GM23338 (cell line): ENCODE measurements around the gene KLK12. TPM values are rescaled to one million over a fixed set of nuclear protein-coding genes. Genes with fewer than 3 reads are reported as not detected.

Experiments used
- ATAC-seq: fragments of 200-7000 bp; cut with Tn5 transposase; 3 replicates; pipeline ENCODE4 v1.9.1; 2020
- DNase-seq: peaks from one replicate; pipeline ENCODE4 v3.0.0-alpha.2; 2015; ENCODE audit warnings: low spot score
- H2AFZ ChIP-seq: fragments of 200-600 bp; sonication (generic); 2 replicates; pipeline ENCODE4 v1.8.0; 2016; ENCODE audit warnings: antibody characterized with exemption, mild to moderate bottlenecking, moderate library complexity
- H3F3A ChIP-seq: fragments of 200-600 bp; sonication (generic); replicated peaks from 2 replicates; pipeline ENCODE4 v1.8.0; 2017; ENCODE audit warnings: antibody characterized with exemption, mixed run types, low read depth
- H3K27ac ChIP-seq: fragments of 200-600 bp; sonication (generic); 2 replicates; pipeline ENCODE4 v1.6.1; 2016; ENCODE audit warnings: low read depth
- H3K27me3 ChIP-seq: fragments of 200-600 bp; sonication (generic); 2 replicates; pipeline ENCODE4 v1.8.0; 2016; ENCODE audit warnings: mild to moderate bottlenecking, mixed run types, moderate library complexity; ENCODE audit not compliant: insufficient read depth
- H3K36me3 ChIP-seq: fragments of 200-600 bp; sonication (generic); 2 replicates; pipeline ENCODE4 v1.8.0; 2016; ENCODE audit warnings: mild to moderate bottlenecking; ENCODE audit not compliant: insufficient read depth
- H3K4me1 ChIP-seq: fragments of 200-600 bp; sonication (generic); 2 replicates; pipeline ENCODE4 v1.8.0; 2016; ENCODE audit warnings: mild to moderate bottlenecking, moderate library complexity; ENCODE audit not compliant: insufficient read depth
- H3K4me2 ChIP-seq: fragments of 200-600 bp; sonication (generic); 2 replicates; pipeline ENCODE4 v1.7.1; 2017; ENCODE audit warnings: mixed run types
- H3K4me3 ChIP-seq: fragments of 200-600 bp; sonication (generic); 2 replicates; pipeline ENCODE4 v1.6.1; 2016; ENCODE audit warnings: mixed run types
- H3K79me2 ChIP-seq: fragments of 200-600 bp; sonication (generic); replicated peaks from 2 replicates; pipeline ENCODE4 v1.8.0; 2017; ENCODE audit warnings: mild to moderate bottlenecking; ENCODE audit not compliant: insufficient read depth
- H3K9me2 ChIP-seq: fragments of 200-600 bp; sonication (generic); 2 replicates; pipeline ENCODE4 v1.8.0; 2017; ENCODE audit not compliant: insufficient read depth
- H4K20me1 ChIP-seq: fragments of 200-600 bp; sonication (generic); replicated peaks from 2 replicates; pipeline ENCODE4 v1.8.0; 2017; ENCODE audit warnings: mild to moderate bottlenecking; ENCODE audit not compliant: insufficient read depth
- H3K27ac Mint-ChIP-seq: 2 replicates; pipeline ENCODE4 v1.8.0; 2020; ENCODE audit warnings: inconsistent platforms, mild to moderate bottlenecking, moderate library complexity, mixed read lengths
- H3K27me3 Mint-ChIP-seq: 3 replicates; pipeline ENCODE4 v1.8.0; 2022; ENCODE audit warnings: low read depth, mild to moderate bottlenecking, moderate library complexity, mixed read lengths, inconsistent platforms; ENCODE audit not compliant: insufficient read depth, poor library complexity
- H3K36me3 Mint-ChIP-seq: 3 replicates; pipeline ENCODE4 v1.8.0; 2021; ENCODE audit warnings: low read depth, mild to moderate bottlenecking, inconsistent platforms, moderate library complexity, mixed read lengths
- H3K4me1 Mint-ChIP-seq: 3 replicates; pipeline ENCODE4 v1.8.0; 2020; ENCODE audit warnings: mild to moderate bottlenecking, inconsistent platforms, mixed read lengths
- H3K4me3 Mint-ChIP-seq: 3 replicates; pipeline ENCODE4 v1.8.0; 2021; ENCODE audit warnings: moderate library complexity, mild to moderate bottlenecking, inconsistent platforms, mixed read lengths
- H3K9me3 Mint-ChIP-seq: 3 replicates; pipeline ENCODE4 v1.8.0; 2020; ENCODE audit warnings: moderate library complexity, mild to moderate bottlenecking, inconsistent platforms, mixed read lengths
- CREB1 ChIP-seq: fragments of 250-450 bp; sonication (Bioruptor Pico); IDR thresholded peaks from 2 replicates; pipeline ENCODE4 v1.5.0; 2020; ENCODE audit warnings: low read depth, mild to moderate bottlenecking, moderate library complexity
- CTCF ChIP-seq, 2 experiments: fragments of 200-600 bp in 1 of 2; sonication (generic) in 1 of 2; conservative IDR thresholded peaks; 2 replicates each; pipeline versions ENCODE4 v1.5.1 to v1.6.1; 2016 to 2017; ENCODE audit warnings: antibody characterized with exemption in 2 of 2, low read depth in 2 of 2, mild to moderate bottlenecking in 2 of 2, moderate library complexity in 1 of 2
- ETS1 ChIP-seq: IDR thresholded peaks from 2 replicates; pipeline ENCODE4 v1.6.1; 2016; ENCODE audit warnings: antibody characterized with exemption
- EZH2 ChIP-seq: fragments of 200-600 bp; sonication (generic); IDR thresholded peaks from one replicate; pipeline ENCODE4 v1.8.0; 2017; ENCODE audit warnings: antibody characterized with exemption, mild to moderate bottlenecking, low read depth; ENCODE audit not compliant: unreplicated experiment
- EZH2phosphoT487 ChIP-seq: fragments of 200-600 bp; sonication (generic); IDR thresholded peaks from one replicate; pipeline ENCODE4 v1.8.1; 2018; ENCODE audit warnings: antibody characterized with exemption; ENCODE audit not compliant: unreplicated experiment
- JUNB ChIP-seq: IDR thresholded peaks from one replicate; pipeline ENCODE4 v1.6.1; 2016; ENCODE audit warnings: antibody characterized with exemption; ENCODE audit not compliant: unreplicated experiment
- NANOG ChIP-seq: IDR thresholded peaks from 2 replicates; pipeline ENCODE4 v1.6.1; 2016; ENCODE audit warnings: antibody characterized with exemption, borderline replicate concordance
- POLR2AphosphoS5 ChIP-seq: IDR thresholded peaks from 2 replicates; pipeline ENCODE4 v1.6.1; 2016; ENCODE audit warnings: antibody characterized with exemption, low read depth
- REST ChIP-seq: IDR thresholded peaks from one replicate; pipeline ENCODE4 v1.6.1; 2018; ENCODE audit warnings: antibody characterized with exemption; ENCODE audit not compliant: unreplicated experiment
- STAT1 ChIP-seq: IDR thresholded peaks from one replicate; pipeline ENCODE4 v1.6.1; 2016; ENCODE audit warnings: antibody characterized with exemption; ENCODE audit not compliant: unreplicated experiment
- ZNF114 ChIP-seq: fragments of 250-450 bp; sonication (Bioruptor Pico); IDR thresholded peaks from 2 replicates; pipeline ENCODE4 v1.5.0; 2020; ENCODE audit warnings: mild to moderate bottlenecking, moderate library complexity
- ZNF331 ChIP-seq: fragments of 250-450 bp; sonication (Bioruptor Pico); IDR thresholded peaks from 2 replicates; pipeline ENCODE4 v1.5.0; 2020; ENCODE audit warnings: low read depth, mild to moderate bottlenecking, moderate library complexity
- ZNF462 ChIP-seq: fragments of 250-450 bp; sonication (Bioruptor Pico); IDR thresholded peaks from 2 replicates; pipeline ENCODE4 v1.5.0; 2020; ENCODE audit warnings: mild to moderate bottlenecking, moderate library complexity
- polyA plus RNA-seq: library from polyadenylated mRNA; unstranded; fragments of >200 nt; fragmentation: Nextera tagmentation; extraction: Ambion mirVana; gene quantifications from 2 replicates; pipeline ENCODE4 v1.2.1, GENCODE V29; 2016
- total RNA-seq: library from RNA; depleted of rRNA; stranded (reverse); fragments of >200 nt; shearing (Covaris generic); gene quantifications from 2 replicates; pipeline ENCODE4 v1.2.3, GENCODE V29; 2014

KLK12 gene
- total and polyA plus RNA-seq, 2 experiments from 2014 or later: not detected

GRCh38 chr19:51083181-51083580 is 48.4 kb upstream of the KLK12 start:
- H3K4me1 ChIP-seq: no peaks in the 10 kb centered on the region
- ATAC-seq (no peak), DNase-seq (no peak)
- Mint-ChIP-seq H3K9me3 (no peaks in the 10 kb centered on the region), H3K4me3 (no peak overlapping the region; the same call in 2 of the 3 replicates), H3K27ac (no peak overlapping the region), H3K27me3 (peaks cover 27% of the 10 kb centered on the region), H3K36me3 (no peaks in the 10 kb centered on the region; the same call in 2 of the 3 replicates), H3K4me1 (peaks cover 25% of the 10 kb centered on the region)
- H2AFZ ChIP-seq: no peak overlapping the region
- H3K36me3 ChIP-seq: no peaks in the 10 kb centered on the region
- H3K4me3 ChIP-seq: no peak overlapping the region
- no peaks in the 10 kb centered on the region for H3K9me2 ChIP-seq
- H3K79me2 ChIP-seq: no peaks in the 10 kb centered on the region
- H3F3A ChIP-seq: no peaks in the 10 kb centered on the region
- no peaks in the 10 kb centered on the region for H3K27me3 ChIP-seq
- TF ChIP-seq STAT1 (no peak), ZNF462 (CRISPR knock-in tag) (no peak), JUNB (no peak), REST (no peak), ETS1 (no peak), CTCF (conservative IDR thresholded peaks at IDR 0.05; ENCODE audit: low read depth in 2 of 2) (no peak), NANOG (no peak), ZNF331 (CRISPR knock-in tag) (no peak), ZNF114 (CRISPR knock-in tag) (no peak), CREB1 (CRISPR knock-in tag) (no peak), EZH2phosphoT487 (no peak), EZH2 (no peak), POLR2AphosphoS5 (no peak)
- H3K4me2 ChIP-seq: no peak overlapping the region
- no peak overlapping the region for H3K27ac ChIP-seq
- H4K20me1 ChIP-seq: no peaks in the 10 kb centered on the region
